Right lobe of liver (tissue), 4 donors: ENCODE data around the gene HLA-DPA1.

Source experiments
- CTCF ChIP-seq, 4 donors: fragments of 200-600 bp in 3 of 4; fragments of 450-650 bp in 1 of 4; IDR thresholded peaks; one replicate each; pipeline versions ENCODE4 v1.5.1 to v1.8.0; 2016 to 2022; ENCODE audit warnings: antibody characterized with exemption in 4 of 4, mild to moderate bottlenecking in 2 of 4
- POLR2A ChIP-seq: fragments of 450-650 bp; IDR thresholded peaks from one replicate; pipeline ENCODE4 v1.6.1; 2017; ENCODE audit warnings: antibody characterized with exemption, mild to moderate bottlenecking
- donor health status: DM: no; HTN: no; CAD: no.
- donor health status: DM: no; HTN: no; CAD: no.
- donor health status: DM: no; HTN: yes; CAD: no.

GRCh38 chr6:33072508-33073100 is 845 bp downstream of the HLA-DPA1 start:
- no peak for TF ChIP-seq CTCF (IDR thresholded peaks at IDR 0.05)
- no peak for TF ChIP-seq POLR2A
